ENCODE measurements around the gene BCAR3. TPM values are rescaled to one million over a fixed set of nuclear protein-coding genes. Genes with fewer than 3 reads are reported as not detected.

Gene BCAR3
- polyA plus RNA-seq, 4 donors: 22.9 to 26.1 (median 24.3) TPM

- no peak for DNase-seq (ENCODE audit: low read depth in 4 of 4, low spot score in 3 of 4)
Observed at GRCh38 chr1:93581917-93582850, 99.5 kb downstream of the BCAR3 start.

GRCh38 chr1:93579891-93580290, 101.7 kb downstream of the BCAR3 start:
- DNase-seq (ENCODE audit: low read depth in 4 of 4, low spot score in 3 of 4): no peak

- DNase-seq (ENCODE audit: low read depth in 4 of 4, low spot score in 3 of 4): no peak
Observed at GRCh38 chr1:93578911-93579825, 102.5 kb downstream of the BCAR3 start.

GRCh38 chr1:93578433-93578830, 103.2 kb downstream of the BCAR3 start:
- no peak for DNase-seq (ENCODE audit: low read depth in 4 of 4, low spot score in 3 of 4)

- no peak for DNase-seq (ENCODE audit: low read depth in 4 of 4, low spot score in 3 of 4)
Observed at GRCh38 chr1:93577536-93578432, 103.9 kb downstream of the BCAR3 start.

- DNase-seq (ENCODE audit: low read depth in 4 of 4, low spot score in 3 of 4): no peak
Observed at GRCh38 chr1:93576746-93577145, 104.9 kb downstream of the BCAR3 start.

- no peak for DNase-seq (ENCODE audit: low read depth in 4 of 4, low spot score in 3 of 4)
Observed at GRCh38 chr1:93576346-93576745, 105.3 kb downstream of the BCAR3 start.

- no peak for DNase-seq (ENCODE audit: low read depth in 4 of 4, low spot score in 3 of 4)
Observed at GRCh38 chr1:93575621-93576284, 105.9 kb downstream of the BCAR3 start.

GRCh38 chr1:93574991-93575390, 106.6 kb downstream of the BCAR3 start:
- no peak for DNase-seq (ENCODE audit: low read depth in 4 of 4, low spot score in 3 of 4)

GRCh38 chr1:93574511-93574910, 107.1 kb downstream of the BCAR3 start:
- DNase-seq (ENCODE audit: low read depth in 4 of 4, low spot score in 3 of 4): no peak

- DNase-seq (ENCODE audit: low read depth in 4 of 4, low spot score in 3 of 4): no peak
Observed at GRCh38 chr1:93573940-93574469, 107.6 kb downstream of the BCAR3 start.

GRCh38 chr1:93571623-93572310, 109.9 kb downstream of the BCAR3 start:
- DNase-seq (ENCODE audit: low read depth in 4 of 4, low spot score in 3 of 4): no peak

- DNase-seq (ENCODE audit: low read depth in 4 of 4, low spot score in 3 of 4): no peak
Observed at GRCh38 chr1:93569489-93569888, 112.1 kb downstream of the BCAR3 start.

- DNase-seq (ENCODE audit: low read depth in 4 of 4, low spot score in 3 of 4): no peak
Observed at GRCh38 chr1:93567255-93567918, 114.2 kb downstream of the BCAR3 start.

- no peak for DNase-seq (ENCODE audit: low read depth in 4 of 4, low spot score in 3 of 4)
Observed at GRCh38 chr1:93566227-93566626, 115.4 kb downstream of the BCAR3 start.

- no peak for DNase-seq (ENCODE audit: low read depth in 4 of 4, low spot score in 3 of 4)
Observed at GRCh38 chr1:93565496-93566206, 116.0 kb downstream of the BCAR3 start.

- DNase-seq (ENCODE audit: low read depth in 4 of 4, low spot score in 3 of 4): no peak
Observed at GRCh38 chr1:93559695-93560094, 121.9 kb downstream of the BCAR3 start.

GRCh38 chr1:93559045-93559444, 122.6 kb downstream of the BCAR3 start:
- DNase-seq (ENCODE audit: low read depth in 4 of 4, low spot score in 3 of 4): no peak
